Measurements from ENCODE around the gene RAPGEF5.

The RAPGEF5 gene

GRCh38 chr7:22216309-22216708 lies 140.6 kb downstream of the RAPGEF5 start:
- DNase-seq: no peak

GRCh38 chr7:22214000-22214399 lies 143.0 kb downstream of the RAPGEF5 start:
- DNase-seq: no peak

- no peak for DNase-seq
Observed at GRCh38 chr7:22213081-22213480, 143.9 kb downstream of the RAPGEF5 start.

- DNase-seq: no peak
Observed at GRCh38 chr7:22210967-22211366, 146.0 kb downstream of the RAPGEF5 start.

- DNase-seq: no peak
Observed at GRCh38 chr7:22210355-22210754, 146.6 kb downstream of the RAPGEF5 start.

- no peak for DNase-seq
Observed at GRCh38 chr7:22208799-22209198, 148.2 kb downstream of the RAPGEF5 start.

GRCh38 chr7:22207724-22208225 lies 149.2 kb downstream of the RAPGEF5 start:
- no peak for DNase-seq

- no peak for DNase-seq
Observed at GRCh38 chr7:22205631-22206030, 151.3 kb downstream of the RAPGEF5 start.

GRCh38 chr7:22204312-22204711 lies 152.6 kb downstream of the RAPGEF5 start:
- no peak for DNase-seq

GRCh38 chr7:22202141-22202540 lies 154.8 kb downstream of the RAPGEF5 start:
- DNase-seq: no peak

- DNase-seq: no peak
Observed at GRCh38 chr7:22201186-22201880, 155.6 kb downstream of the RAPGEF5 start.

- DNase-seq: no peak
Observed at GRCh38 chr7:22200777-22201176, 156.2 kb downstream of the RAPGEF5 start.

GRCh38 chr7:22200238-22200637 lies 156.7 kb downstream of the RAPGEF5 start:
- DNase-seq: no peak

- DNase-seq: no peak
Observed at GRCh38 chr7:22197376-22197775, 159.6 kb downstream of the RAPGEF5 start.

GRCh38 chr7:22196429-22196828 lies 160.5 kb downstream of the RAPGEF5 start:
- no peak for DNase-seq

- DNase-seq: no peak
Observed at GRCh38 chr7:22195397-22196172, 161.4 kb downstream of the RAPGEF5 start.

- no peak for DNase-seq
Observed at GRCh38 chr7:22194658-22195273, 162.2 kb downstream of the RAPGEF5 start.

GRCh38 chr7:22193450-22193983 lies 163.4 kb downstream of the RAPGEF5 start:
- DNase-seq: no peak

- DNase-seq: no peak
Observed at GRCh38 chr7:22192801-22193200, 164.2 kb downstream of the RAPGEF5 start.

GRCh38 chr7:22190736-22191135 lies 166.2 kb downstream of the RAPGEF5 start:
- no peak for DNase-seq

- DNase-seq: no peak
Observed at GRCh38 chr7:22189741-22190140, 167.2 kb downstream of the RAPGEF5 start.

- DNase-seq: no peak
Observed at GRCh38 chr7:22189230-22189629, 167.7 kb downstream of the RAPGEF5 start.

GRCh38 chr7:22187691-22188348 lies 169.1 kb downstream of the RAPGEF5 start:
- DNase-seq: no peak

Data from T1000 (cell line).